ENCODE results near the gene PTRH2.

DNA sequence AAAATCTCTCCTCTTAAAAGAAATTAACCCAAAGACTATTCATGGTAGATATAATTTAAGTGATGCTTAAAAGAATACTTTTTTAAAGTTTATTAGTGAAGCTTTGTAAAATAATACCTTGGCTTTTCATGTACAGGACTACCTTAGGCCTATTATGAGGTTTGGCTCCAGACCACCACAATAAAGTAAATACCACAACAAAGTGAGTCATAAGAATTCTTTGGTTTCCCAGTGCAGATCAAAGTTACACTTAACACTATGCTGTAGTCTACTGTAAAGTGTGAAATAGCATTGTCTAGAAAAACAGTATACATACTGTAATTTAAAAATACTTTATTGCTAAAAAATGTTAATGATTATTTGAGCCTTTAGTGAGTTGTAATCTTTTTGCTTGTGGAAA is 55.9 kb downstream of the PTRH2 start:
- TF ChIP-seq, protein P1, sequence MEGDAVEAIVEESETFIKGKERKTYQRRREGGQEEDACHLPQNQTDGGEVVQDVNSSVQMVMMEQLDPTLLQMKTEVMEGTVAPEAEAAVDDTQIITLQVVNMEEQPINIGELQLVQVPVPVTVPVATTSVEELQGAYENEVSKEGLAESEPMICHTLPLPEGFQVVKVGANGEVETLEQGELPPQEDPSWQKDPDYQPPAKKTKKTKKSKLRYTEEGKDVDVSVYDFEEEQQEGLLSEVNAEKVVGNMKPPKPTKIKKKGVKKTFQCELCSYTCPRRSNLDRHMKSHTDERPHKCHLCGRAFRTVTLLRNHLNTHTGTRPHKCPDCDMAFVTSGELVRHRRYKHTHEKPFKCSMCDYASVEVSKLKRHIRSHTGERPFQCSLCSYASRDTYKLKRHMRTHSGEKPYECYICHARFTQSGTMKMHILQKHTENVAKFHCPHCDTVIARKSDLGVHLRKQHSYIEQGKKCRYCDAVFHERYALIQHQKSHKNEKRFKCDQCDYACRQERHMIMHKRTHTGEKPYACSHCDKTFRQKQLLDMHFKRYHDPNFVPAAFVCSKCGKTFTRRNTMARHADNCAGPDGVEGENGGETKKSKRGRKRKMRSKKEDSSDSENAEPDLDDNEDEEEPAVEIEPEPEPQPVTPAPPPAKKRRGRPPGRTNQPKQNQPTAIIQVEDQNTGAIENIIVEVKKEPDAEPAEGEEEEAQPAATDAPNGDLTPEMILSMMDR (IDR thresholded peaks at IDR 0.05 in 4 of 5, conservative IDR thresholded peaks at IDR 0.05 in 1 of 5): no peak
- no peak for TF ChIP-seq POLR2A (IDR thresholded peaks at IDR 0.05)

Measured in gastrocnemius medialis (tissue), 4 donors.